Prostate gland (tissue), 2 donors: ENCODE results near the gene DPH1.

ENCODE experiments used
- POLR2AphosphoS5 ChIP-seq: sonication (generic); formaldehyde crosslinking; IDR thresholded peaks from one replicate; pipeline ENCODE4 v1.6.1; 2017; ENCODE audit warnings: antibody characterized with exemption
- TF ChIP-seq, protein P1 (sequence below), 4 experiments: fragments of 200-600 bp in 2 of 4; fragments of 450-650 bp in 2 of 4; sonication (generic) in 2 of 4; IDR thresholded peaks; 1 replicate in 3 of 4; 2 replicates in 1 of 4; pipeline ENCODE4 v1.5.1; 2016 to 2019; ENCODE audit warnings: antibody characterized with exemption in 4 of 4, mild to moderate bottlenecking in 2 of 4, moderate library complexity in 2 of 4

- TF ChIP-seq, protein P1, sequence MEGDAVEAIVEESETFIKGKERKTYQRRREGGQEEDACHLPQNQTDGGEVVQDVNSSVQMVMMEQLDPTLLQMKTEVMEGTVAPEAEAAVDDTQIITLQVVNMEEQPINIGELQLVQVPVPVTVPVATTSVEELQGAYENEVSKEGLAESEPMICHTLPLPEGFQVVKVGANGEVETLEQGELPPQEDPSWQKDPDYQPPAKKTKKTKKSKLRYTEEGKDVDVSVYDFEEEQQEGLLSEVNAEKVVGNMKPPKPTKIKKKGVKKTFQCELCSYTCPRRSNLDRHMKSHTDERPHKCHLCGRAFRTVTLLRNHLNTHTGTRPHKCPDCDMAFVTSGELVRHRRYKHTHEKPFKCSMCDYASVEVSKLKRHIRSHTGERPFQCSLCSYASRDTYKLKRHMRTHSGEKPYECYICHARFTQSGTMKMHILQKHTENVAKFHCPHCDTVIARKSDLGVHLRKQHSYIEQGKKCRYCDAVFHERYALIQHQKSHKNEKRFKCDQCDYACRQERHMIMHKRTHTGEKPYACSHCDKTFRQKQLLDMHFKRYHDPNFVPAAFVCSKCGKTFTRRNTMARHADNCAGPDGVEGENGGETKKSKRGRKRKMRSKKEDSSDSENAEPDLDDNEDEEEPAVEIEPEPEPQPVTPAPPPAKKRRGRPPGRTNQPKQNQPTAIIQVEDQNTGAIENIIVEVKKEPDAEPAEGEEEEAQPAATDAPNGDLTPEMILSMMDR (IDR thresholded peaks at IDR 0.05) = no peak
- TF ChIP-seq POLR2AphosphoS5 = peak; percentile 29
Measured at GRCh38 chr17:2087597-2088211, 57.8 kb downstream of the DPH1 start.
